ENCODE data around the gene C2CD4C.

The C2CD4C gene, protein sequence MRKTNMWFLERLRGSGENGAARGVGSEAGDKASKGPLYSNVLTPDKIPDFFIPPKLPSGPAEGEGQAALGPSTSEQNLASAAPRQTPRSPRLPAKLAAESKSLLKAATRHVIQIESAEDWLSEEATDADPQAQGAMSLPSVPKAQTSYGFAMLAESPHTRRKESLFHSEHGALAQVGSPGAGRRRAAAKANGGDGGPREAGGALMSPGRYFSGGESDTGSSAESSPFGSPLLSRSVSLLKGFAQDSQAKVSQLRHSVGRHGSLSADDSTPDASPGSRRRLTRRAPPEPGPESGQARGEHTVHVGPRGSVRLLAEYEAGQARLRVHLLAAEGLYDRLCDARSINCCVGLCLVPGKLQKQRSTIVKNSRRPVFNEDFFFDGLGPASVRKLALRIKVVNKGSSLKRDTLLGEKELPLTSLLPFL

DNA sequence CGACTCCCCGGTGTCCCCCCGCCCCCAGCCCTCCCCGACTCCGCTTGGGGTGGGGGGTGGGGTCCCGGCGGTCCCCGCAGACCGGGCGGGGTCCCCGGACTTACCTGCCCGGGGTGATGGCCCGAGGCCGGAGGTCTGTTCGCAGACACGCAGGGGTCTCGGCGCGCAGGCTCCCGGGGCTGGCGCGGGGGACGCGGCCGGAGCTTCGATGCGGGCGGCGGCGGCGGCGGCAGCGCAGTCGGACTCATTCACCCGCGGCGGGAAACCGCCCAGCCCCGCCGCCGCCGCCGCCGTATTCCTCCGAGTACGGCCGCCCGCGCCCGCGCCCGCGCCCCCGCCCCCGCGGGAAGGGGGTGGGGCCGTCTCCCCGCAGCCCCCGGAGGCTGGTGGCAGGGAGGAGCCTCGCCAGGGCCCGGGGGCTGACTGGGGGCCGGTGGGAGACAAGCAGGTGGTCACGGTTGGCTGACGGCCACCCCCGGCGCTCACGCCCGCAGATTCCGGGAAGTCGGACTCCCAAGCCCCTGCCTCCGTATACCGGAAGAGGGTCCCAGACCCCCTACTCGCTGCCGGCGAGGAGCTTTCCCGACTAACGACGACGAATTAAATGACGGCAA is at the start of gene C2CD4C:
TSS of gene C2CD4C (minus strand) at position 246 of the 614 bp plus-strand sequence. CDS start 786 bp downstream, outside the sequence.
- TF ChIP-seq, protein P1, sequence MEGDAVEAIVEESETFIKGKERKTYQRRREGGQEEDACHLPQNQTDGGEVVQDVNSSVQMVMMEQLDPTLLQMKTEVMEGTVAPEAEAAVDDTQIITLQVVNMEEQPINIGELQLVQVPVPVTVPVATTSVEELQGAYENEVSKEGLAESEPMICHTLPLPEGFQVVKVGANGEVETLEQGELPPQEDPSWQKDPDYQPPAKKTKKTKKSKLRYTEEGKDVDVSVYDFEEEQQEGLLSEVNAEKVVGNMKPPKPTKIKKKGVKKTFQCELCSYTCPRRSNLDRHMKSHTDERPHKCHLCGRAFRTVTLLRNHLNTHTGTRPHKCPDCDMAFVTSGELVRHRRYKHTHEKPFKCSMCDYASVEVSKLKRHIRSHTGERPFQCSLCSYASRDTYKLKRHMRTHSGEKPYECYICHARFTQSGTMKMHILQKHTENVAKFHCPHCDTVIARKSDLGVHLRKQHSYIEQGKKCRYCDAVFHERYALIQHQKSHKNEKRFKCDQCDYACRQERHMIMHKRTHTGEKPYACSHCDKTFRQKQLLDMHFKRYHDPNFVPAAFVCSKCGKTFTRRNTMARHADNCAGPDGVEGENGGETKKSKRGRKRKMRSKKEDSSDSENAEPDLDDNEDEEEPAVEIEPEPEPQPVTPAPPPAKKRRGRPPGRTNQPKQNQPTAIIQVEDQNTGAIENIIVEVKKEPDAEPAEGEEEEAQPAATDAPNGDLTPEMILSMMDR (conservative IDR thresholded peaks at IDR 0.05), result no peak
- peak within 1 kb of the TSS; percentile 56; the same call in 1 of the 2 replicates for H3K27ac ChIP-seq

DNA sequence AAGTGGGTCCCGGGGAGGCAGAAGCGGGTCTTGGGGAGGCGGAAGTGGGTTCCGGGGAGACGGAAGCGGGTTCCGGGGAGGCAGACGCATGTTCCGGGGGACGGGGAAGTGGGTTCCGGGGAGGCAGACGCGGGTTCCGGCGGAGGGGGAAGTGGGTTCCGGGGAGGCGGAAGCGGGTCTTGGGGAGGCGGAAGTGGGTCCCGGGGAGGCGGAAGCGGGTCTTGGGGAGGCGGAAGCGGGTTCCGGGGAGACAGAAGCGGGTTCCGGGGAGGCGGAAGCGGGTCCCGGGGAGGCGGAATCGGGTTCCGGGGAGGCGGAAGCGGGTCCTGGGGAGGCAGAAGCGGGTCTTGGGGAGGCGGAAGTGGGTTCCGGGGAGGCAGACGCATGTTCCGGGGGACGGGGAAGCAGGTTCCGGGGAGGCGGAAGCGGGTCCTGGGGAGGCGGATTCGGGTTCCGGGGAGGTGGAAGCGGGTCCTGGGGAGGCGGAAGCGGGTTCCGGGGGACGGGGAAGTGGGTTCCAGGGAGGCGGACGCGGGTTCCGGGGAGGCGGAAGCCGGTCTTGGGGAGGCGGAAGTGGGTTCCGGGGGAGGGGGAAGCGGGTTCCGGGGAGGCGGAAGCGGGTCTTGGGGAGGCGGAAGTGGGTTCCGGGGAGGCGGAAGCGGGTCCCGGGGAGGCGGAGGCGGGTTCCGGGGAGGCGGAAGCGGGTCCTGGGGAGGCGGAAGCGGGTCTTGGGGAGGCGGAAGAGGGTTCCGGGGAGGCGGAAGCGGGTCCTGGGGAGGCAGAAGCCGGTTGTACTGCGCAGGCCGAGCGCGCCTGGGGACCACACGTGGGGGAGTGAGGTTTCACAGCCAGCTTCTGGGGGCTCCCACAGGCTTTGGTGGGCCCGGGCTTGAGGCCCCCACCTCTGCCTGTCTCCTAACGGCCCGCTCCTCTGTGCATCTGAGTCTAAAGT is 49.4 kb upstream of the C2CD4C start:
- no peak overlapping the region for H3K27ac ChIP-seq
- TF ChIP-seq, protein P1 (conservative IDR thresholded peaks at IDR 0.05), result no peak

DNA sequence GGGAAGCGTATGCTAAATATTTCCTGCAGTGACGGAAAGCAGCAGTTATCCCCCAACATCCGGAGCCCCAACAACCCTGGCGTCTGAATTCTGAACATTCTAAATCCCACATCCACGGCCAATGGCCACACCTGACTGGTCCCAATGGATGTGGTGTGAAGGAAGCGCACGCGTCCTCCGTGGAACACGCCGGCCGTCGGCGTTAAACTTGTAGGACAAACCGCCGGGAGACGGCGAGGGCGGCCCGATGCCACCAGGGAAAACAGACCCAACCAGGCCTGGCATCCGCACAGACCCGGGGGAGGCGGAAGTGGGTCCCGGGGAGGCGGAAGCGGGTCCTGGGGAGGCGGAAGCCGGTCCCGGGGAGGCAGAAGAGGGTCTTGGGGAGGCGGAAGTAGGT is 48.7 kb upstream of the C2CD4C start:
- H3K27ac ChIP-seq, result no peak overlapping the region
- TF ChIP-seq, protein P1 (conservative IDR thresholded peaks at IDR 0.05), result no peak

DNA sequence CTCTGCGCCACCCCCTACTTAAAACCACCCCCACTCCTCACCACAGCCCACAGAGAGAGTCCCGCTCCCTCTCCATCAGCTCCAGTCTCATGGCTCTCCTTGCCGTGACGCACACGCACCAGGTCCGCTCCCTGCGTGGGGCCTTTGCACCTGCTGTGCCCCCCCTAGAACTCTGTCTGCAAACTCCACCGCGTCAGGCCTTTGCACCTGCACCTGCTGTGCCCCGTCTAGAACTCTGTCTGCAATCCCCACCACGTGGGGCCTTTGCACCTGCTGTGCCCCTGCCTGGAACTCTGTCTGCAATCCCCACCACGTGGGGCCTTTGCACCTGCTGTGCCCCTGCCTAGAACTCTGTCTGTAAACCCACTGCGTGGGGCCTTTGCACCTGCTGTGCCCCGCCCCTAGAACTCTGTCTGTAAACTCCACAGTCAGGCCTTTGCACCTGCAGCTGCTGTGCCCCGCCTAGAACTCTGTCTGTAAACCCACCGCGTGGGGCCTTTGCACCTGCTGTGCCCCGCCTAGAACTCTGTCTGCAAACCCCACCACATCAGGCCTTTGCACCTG is 47.7 kb upstream of the C2CD4C start:
- H3K27ac ChIP-seq, result no peak overlapping the region
- TF ChIP-seq, protein P1 (conservative IDR thresholded peaks at IDR 0.05), result no peak

DNA sequence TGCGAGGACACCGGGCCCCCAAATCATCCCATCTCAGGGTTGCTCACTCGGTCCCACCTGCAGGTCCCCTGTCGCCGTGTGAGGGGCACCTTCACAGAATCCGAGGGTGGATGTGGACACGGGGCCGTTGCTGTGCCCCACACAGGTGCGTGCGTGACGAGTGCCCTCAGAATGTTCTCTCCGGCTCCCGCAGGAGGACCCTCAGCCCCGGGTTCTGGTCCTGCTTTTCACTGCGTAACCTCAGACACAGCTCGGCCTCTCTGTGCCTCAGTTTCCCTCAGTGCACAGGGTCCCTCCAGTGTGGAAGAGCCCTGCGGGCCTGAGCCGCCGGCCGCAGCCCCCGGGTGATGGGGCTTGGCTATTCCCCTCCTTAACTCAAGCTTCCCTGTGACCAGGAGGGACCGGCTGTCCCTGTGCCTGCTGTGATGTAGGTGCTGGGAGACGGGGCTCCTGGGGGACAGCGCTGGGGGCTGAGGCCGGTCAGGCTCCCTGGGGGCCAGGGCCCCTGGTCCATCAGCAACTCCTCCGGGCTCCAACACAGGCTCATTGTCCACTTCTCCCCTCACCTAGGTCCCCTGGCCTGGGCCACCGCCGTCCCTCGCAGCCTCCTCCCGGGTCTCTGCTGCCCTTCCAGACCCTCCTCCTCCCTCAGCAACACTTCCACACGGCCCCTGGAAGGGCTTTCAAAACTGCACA is 47.1 kb upstream of the C2CD4C start:
- TF ChIP-seq, protein P1 (conservative IDR thresholded peaks at IDR 0.05), result no peak

DNA sequence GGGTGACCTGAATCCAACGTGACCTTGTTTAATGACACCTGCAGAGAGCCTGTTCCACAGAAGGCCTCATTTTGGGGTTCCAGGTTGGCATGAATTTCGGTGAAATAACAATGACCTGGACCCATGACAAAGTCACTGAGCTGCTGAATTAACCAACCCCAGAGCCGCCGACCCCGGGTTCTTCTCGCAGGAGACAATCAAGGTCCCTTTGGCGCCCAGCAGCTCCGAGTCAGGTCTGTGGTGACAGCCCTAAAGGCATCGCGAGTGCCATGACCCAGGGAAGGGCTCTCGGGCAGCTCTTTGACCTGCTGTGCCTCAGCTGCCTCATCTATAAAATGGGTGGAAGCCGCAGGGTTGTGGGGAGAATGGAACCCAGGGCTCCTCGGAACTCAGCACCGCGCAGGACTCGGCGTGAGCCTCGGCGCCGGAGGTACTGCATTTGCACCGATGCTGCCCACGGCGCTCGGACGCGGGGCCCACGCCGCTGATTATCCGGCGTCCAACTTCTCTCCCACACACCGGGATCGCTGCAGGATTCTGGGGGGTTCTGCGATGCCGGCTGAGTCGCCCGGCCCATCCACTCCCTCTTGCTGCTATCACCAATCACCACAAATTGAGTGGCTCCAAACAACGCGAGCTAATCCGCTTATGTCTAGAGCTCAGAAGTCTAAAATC is 46.2 kb upstream of the C2CD4C start:
- no peak overlapping the region for H3K27ac ChIP-seq
- TF ChIP-seq, protein P1 (conservative IDR thresholded peaks at IDR 0.05), result no peak

More for the DNA sequence above, 47.1 kb upstream of the C2CD4C start:
- no peak overlapping the region for H3K27ac ChIP-seq
